Stimulated activated naive CD8-positive, alpha-beta T cell treated with anti-CD3 and anti-CD28 coated beads, Interleukin-15, Interleukin-2, amounts not matched to agents 100 U/mL and 50 U/mL, for 24 hours (primary cell): ENCODE results near the gene PC.

Experiments
- ATAC-seq: fragments of 150-1000 bp; cut with Tn5 transposase; one replicate; pipeline ENCODE4 v1.10.0; 2021
- DNase-seq: peaks from one replicate; pipeline ENCODE4 v3.0.0; 2021

The PC gene

GRCh38 chr11:66853242-66854229, 104.6 kb downstream of the PC start:
- no peak for ATAC-seq
- no peak for DNase-seq

- ATAC-seq (no peak), DNase-seq (no peak)
Observed at GRCh38 chr11:66852466-66853241, 105.5 kb downstream of the PC start.

GRCh38 chr11:66851698-66852465, 106.3 kb downstream of the PC start:
- ATAC-seq (no peak), DNase-seq (peak; percentile 31)

- ATAC-seq (no peak), DNase-seq (no peak)
Observed at GRCh38 chr11:66851239-66851596, 107.0 kb downstream of the PC start.

GRCh38 chr11:66850588-66851238, 107.5 kb downstream of the PC start:
- ATAC-seq (no peak), DNase-seq (no peak)

- DNase-seq (no peak), ATAC-seq (no peak)
Observed at GRCh38 chr11:66850235-66850587, 108.0 kb downstream of the PC start.

GRCh38 chr11:66849501-66850234, 108.5 kb downstream of the PC start:
- DNase-seq, result no peak
- ATAC-seq, result no peak

GRCh38 chr11:66848671-66849500, 109.3 kb downstream of the PC start:
- DNase-seq (no peak), ATAC-seq (no peak)

- DNase-seq, result no peak
- no peak for ATAC-seq
Observed at GRCh38 chr11:66847461-66848232, 110.5 kb downstream of the PC start.

- no peak for ATAC-seq
- no peak for DNase-seq
Observed at GRCh38 chr11:66846671-66847091, 111.5 kb downstream of the PC start.

GRCh38 chr11:66845876-66846212, 112.3 kb downstream of the PC start:
- DNase-seq, result no peak

GRCh38 chr11:66845143-66845875, 112.9 kb downstream of the PC start:
- ATAC-seq (no peak), DNase-seq (no peak)

More at GRCh38 chr11:66845876-66846212, 112.3 kb downstream of the PC start:
- ATAC-seq, result no peak

GRCh38 chr11:66844496-66845142, 113.6 kb downstream of the PC start:
- no peak for DNase-seq
- no peak for ATAC-seq

GRCh38 chr11:66843776-66844495, 114.2 kb downstream of the PC start:
- DNase-seq (no peak), ATAC-seq (no peak)

- peak; percentile 94 for ATAC-seq
Observed at GRCh38 chr11:66842896-66843775, 115.0 kb downstream of the PC start, which contains the start of gene RCE1. Gene RCE1, plus strand, starts transcription at chr11:66843441. Its CDS starts 15 bp downstream, at chr11:66843456.

GRCh38 chr11:66842501-66842895, 115.7 kb downstream of the PC start:
- no peak for DNase-seq
- no peak for ATAC-seq

More at GRCh38 chr11:66842896-66843775, 115.0 kb downstream of the PC start, which contains the start of gene RCE1:
- peak; percentile 95 for DNase-seq
